OCI-LY3 (cell line): ENCODE measurements around the gene LRRTM1.

Experiments
- EZH2phosphoT487 ChIP-seq: fragments of 200-600 bp; shearing (Covaris generic); IDR thresholded peaks from 2 replicates; pipeline ENCODE4 v1.6.1; 2018; ENCODE audit warnings: antibody characterized with exemption, mixed run types, low read depth
- TF ChIP-seq, protein P1 (sequence below): fragments of 200-600, 300-600 bp; sonication (generic); IDR thresholded peaks from 2 replicates; pipeline ENCODE4 v1.5.1; 2014; ENCODE audit warnings: antibody characterized with exemption, low read length, low read depth

- TF ChIP-seq, protein P1, sequence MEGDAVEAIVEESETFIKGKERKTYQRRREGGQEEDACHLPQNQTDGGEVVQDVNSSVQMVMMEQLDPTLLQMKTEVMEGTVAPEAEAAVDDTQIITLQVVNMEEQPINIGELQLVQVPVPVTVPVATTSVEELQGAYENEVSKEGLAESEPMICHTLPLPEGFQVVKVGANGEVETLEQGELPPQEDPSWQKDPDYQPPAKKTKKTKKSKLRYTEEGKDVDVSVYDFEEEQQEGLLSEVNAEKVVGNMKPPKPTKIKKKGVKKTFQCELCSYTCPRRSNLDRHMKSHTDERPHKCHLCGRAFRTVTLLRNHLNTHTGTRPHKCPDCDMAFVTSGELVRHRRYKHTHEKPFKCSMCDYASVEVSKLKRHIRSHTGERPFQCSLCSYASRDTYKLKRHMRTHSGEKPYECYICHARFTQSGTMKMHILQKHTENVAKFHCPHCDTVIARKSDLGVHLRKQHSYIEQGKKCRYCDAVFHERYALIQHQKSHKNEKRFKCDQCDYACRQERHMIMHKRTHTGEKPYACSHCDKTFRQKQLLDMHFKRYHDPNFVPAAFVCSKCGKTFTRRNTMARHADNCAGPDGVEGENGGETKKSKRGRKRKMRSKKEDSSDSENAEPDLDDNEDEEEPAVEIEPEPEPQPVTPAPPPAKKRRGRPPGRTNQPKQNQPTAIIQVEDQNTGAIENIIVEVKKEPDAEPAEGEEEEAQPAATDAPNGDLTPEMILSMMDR: no peak
- TF ChIP-seq EZH2phosphoT487: no peak
These were observed 35.5 kb upstream of the LRRTM1 start for GRCh38 chr2:80340022-80340421.
